Inflammatory macrophage treated with lipopolysaccharide for 1 hour (primary cell): ENCODE measurements around the gene CLASP1.
"Not testable (repeated sequence)": the region's sequence is repeated elsewhere in the genome, so short reads cannot be mapped to it uniquely, and the experiment has no call there.

Experiments used
- DNase-seq, 2 donors: peaks; one replicate each; pipeline ENCODE4 v3.0.0-alpha.2; 2020 to 2022

CLASP1 gene

GRCh38 chr2:121405233-121405632 lies 244.0 kb downstream of the CLASP1 start:
- DNase-seq = no peak

- DNase-seq = no peak
Observed at GRCh38 chr2:121400201-121400600, 249.1 kb downstream of the CLASP1 start.

GRCh38 chr2:121398853-121399252 lies 250.4 kb downstream of the CLASP1 start:
- DNase-seq = peak; percentile 38 to 73

- DNase-seq = no peak
Observed at GRCh38 chr2:121390082-121390692, 259.1 kb downstream of the CLASP1 start.

- no peak for DNase-seq
Observed at GRCh38 chr2:121388371-121388770, 260.9 kb downstream of the CLASP1 start.

- no peak for DNase-seq
Observed at GRCh38 chr2:121387591-121388325, 261.5 kb downstream of the CLASP1 start.

GRCh38 chr2:121386707-121387106 lies 262.6 kb downstream of the CLASP1 start:
- DNase-seq = no peak

- DNase-seq = no peak
Observed at GRCh38 chr2:121386102-121386501, 263.2 kb downstream of the CLASP1 start.

GRCh38 chr2:121382744-121383143 lies 266.5 kb downstream of the CLASP1 start:
- DNase-seq = no peak

- no peak for DNase-seq
Observed at GRCh38 chr2:121377646-121378045, 271.6 kb downstream of the CLASP1 start.

GRCh38 chr2:121376535-121377250 lies 272.6 kb downstream of the CLASP1 start:
- DNase-seq = no peak

GRCh38 chr2:121375621-121376159 lies 273.6 kb downstream of the CLASP1 start:
- no peak for DNase-seq

- not testable (repeated sequence) for DNase-seq
Observed at GRCh38 chr2:121374412-121375075, 274.7 kb downstream of the CLASP1 start.

- DNase-seq = peak; percentile 61 to 88
Observed at GRCh38 chr2:121372721-121373353, 276.4 kb downstream of the CLASP1 start.

GRCh38 chr2:121372082-121372481 lies 277.2 kb downstream of the CLASP1 start:
- DNase-seq = no peak

- DNase-seq = no peak
Observed at GRCh38 chr2:121368836-121369235, 280.4 kb downstream of the CLASP1 start.

GRCh38 chr2:121368155-121368554 lies 281.1 kb downstream of the CLASP1 start:
- no peak for DNase-seq

GRCh38 chr2:121367246-121367900 lies 281.9 kb downstream of the CLASP1 start:
- no peak for DNase-seq

GRCh38 chr2:121366040-121366439 lies 283.2 kb downstream of the CLASP1 start:
- DNase-seq = no peak

- DNase-seq = no peak
Observed at GRCh38 chr2:121365061-121365460, 284.2 kb downstream of the CLASP1 start.

GRCh38 chr2:121363632-121364420 lies 285.4 kb downstream of the CLASP1 start:
- no peak for DNase-seq
